Activated naive CD4-positive, alpha-beta T cell treated with anti-CD3 and anti-CD28 coated beads, Interleukin-2, amount 10 ng/mL, durations not matched to agents 7 days and 5 days (primary cell): ENCODE data around the gene MTG1.

Source experiments
- CTCF ChIA-PET: fragments of 350-600 bp; sonication (Branson Sonifier 250); formaldehyde crosslinking; loops from one replicate; lab custom pipeline; 2021; ENCODE audit warnings: antibody characterized with exemption; lab: Charles Lee
- DNase-seq: peaks from one replicate; pipeline ENCODE4 v3.0.0-alpha.2; 2020
- H3K27ac Mint-ChIP-seq: one replicate; pipeline ENCODE4 v1.8.0; 2021; ENCODE audit warnings: mild to moderate bottlenecking, moderate library complexity, mixed read lengths
- H3K27me3 Mint-ChIP-seq: one replicate; pipeline ENCODE4 v1.8.0; 2021; ENCODE audit warnings: mild to moderate bottlenecking, mixed read lengths
- H3K36me3 Mint-ChIP-seq: one replicate; pipeline ENCODE4 v1.8.0; 2021; ENCODE audit warnings: mixed read lengths
- H3K4me1 Mint-ChIP-seq: one replicate; pipeline ENCODE4 v1.8.0; 2021; ENCODE audit warnings: mixed read lengths
- H3K4me3 Mint-ChIP-seq: one replicate; pipeline ENCODE4 v1.8.0; 2021; ENCODE audit warnings: mild to moderate bottlenecking, moderate library complexity, mixed read lengths
- H3K9me3 Mint-ChIP-seq: one replicate; pipeline ENCODE4 v1.8.0; 2021; ENCODE audit warnings: mixed read lengths

The MTG1 gene

DNA sequence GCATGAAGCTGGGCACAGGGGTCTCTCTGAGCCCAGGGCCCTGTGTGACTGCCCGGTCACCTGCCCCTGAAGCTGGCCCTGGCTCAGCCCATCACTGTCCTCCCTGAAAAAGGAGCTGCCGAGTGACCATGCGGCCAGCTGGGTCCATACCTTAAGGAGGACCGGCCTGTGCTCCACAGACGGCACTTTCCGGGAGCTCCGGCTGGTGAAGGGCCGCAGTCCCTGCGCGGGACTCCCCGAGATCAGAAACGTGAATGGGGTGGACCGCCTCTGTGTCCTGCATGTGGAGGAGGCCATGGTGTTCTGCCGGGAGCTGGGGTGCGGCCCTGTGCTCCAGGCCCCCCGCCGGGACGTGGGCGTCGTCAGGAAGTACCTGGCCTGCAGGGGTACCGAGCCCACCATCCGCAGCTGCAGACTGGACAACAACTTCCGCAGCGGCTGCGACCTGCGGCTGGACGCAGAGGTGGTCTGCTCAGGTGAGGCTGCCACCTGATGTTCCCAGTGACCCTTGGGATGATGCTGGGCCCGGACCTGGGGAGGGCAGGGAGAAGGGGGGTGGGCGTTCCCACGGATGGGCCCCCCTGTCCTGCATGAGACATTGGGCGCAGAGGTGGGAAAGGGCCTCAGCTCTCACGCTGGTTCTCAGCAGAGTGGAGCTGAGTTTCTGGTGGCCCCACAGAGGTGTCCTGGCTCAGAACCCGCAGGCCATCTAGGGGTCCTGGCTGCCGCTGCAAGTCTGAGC is 63.3 kb downstream of the MTG1 start:
- Mint-ChIP-seq H3K27ac (no peak overlapping the region), H3K36me3 (no peaks in the 10 kb centered on the region), H3K4me1 (no peaks in the 10 kb centered on the region), H3K27me3 (no peaks in the 10 kb centered on the region), H3K9me3 (no peaks in the 10 kb centered on the region), H3K4me3 (no peak overlapping the region)
- DNase-seq, result no peak
- CTCF ChIA-PET, result no interaction called here

DNA sequence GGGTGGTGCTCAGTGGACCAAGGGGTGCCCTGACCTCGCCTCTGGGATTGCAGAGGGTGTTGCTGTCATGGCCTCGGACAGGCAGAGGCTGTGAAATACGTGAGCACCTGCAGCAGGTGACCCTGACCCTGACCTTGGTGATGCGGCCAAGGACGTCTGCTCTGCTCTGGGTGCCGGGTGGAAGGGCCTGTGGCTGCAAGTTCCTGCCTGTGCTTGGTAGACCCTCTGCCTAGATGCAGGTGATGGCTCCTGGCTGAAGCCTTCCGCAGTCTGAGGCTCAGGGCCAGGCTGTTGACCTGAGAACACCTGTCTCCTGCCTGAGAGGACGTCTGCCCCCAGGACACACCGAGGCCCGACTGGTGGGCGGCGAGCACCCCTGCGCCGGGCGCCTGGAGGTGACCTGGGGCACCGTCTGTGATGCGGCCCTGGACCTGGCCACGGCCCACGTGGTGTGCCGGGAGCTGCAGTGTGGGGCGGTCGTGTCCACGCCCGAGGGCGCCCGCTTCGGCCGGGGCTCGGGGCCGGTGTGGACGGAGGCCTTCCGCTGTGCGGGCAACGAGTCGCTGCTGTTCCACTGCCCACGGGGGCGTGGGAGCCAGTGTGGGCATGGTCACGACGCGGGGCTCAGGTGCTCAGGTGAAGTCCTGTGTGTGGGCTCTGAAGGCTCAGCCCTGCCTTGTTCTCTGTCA is 64.2 kb downstream of the MTG1 start:
- Mint-ChIP-seq H3K36me3 (no peaks in the 10 kb centered on the region), H3K4me3 (no peak overlapping the region), H3K27me3 (no peaks in the 10 kb centered on the region), H3K4me1 (no peaks in the 10 kb centered on the region), H3K9me3 (no peaks in the 10 kb centered on the region), H3K27ac (no peak overlapping the region)
- CTCF ChIA-PET, result no interaction called here
- DNase-seq, result no peak

DNA sequence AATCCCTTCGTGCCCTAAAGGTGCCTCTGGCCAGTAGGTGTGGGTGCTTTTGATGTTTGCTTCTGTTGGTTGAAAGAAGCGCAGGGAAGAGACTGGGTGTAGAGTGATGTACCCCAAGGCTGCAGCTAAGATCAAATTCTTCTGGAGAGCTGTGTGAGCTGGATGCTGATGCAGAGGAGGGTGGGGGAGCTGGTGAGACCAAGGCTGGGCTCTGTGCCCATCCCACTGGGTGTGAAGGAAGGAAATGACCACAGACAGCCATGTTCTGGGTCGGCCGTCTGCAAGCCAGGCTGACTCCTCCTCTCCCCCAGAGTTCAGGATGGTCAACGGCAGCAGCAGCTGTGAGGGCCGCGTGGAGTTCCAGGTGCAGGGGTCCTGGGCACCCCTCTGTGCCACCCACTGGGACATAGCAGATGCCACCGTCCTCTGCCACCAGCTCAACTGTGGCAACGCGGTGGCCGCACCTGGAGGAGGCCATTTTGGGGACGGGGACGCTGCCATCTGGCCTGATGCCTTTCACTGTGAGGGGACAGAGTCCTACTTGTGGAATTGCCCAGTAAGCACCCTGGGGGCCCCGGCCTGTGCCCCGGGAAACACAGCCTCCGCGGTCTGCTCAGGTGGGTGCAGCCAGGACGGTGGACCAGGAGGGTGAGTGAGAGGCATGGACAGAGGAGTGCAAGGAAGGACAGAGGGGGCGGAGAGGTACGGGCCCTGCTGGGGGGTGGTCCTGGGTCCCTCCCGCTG is 64.9 kb downstream of the MTG1 start:
- DNase-seq, result no peak
- no peaks in the 10 kb centered on the region for H3K27me3 Mint-ChIP-seq
- no peaks in the 10 kb centered on the region for H3K4me1 Mint-ChIP-seq

DNA sequence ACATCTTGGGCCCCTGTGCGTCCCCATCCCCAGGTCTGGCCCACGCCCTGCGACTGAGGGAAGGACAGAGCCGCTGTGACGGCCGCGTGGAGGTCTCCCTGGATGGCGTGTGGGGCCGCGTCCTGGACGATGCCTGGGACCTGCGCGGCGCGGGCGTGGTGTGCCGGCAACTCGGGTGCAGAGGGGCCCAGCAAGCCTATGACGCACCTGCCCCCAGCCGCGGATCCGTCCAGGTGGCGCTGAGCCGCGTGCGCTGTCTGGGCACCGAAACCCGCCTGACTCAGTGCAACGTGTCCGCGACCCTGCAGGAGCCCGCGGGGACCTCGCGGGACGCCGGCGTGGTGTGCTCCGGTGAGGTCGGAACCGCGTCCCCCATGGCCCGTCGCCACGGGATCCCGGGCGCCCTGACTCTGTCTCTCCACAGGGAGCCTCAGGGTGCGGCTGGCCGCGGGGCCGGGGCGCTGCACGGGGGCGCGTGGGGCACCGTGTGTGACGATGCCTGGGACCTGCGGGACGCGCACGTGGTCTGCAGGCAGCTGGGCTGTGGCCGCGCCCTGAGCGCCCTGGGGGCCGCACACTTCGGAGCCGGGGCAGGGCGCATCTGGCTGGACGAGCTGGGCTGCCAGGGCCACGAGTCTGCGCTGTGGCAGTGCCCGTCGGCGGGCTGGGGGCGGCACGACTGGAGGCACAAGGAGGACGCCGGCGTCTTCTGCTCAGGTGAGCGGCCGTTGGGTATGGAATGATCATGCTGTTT is 65.7 kb downstream of the MTG1 start:
- Mint-ChIP-seq H3K4me3 (no peak overlapping the region), H3K36me3 (no peaks in the 10 kb centered on the region), H3K9me3 (no peaks in the 10 kb centered on the region), H3K27ac (no peak overlapping the region), H3K4me1 (no peaks in the 10 kb centered on the region), H3K27me3 (peaks cover 3% of the 10 kb centered on the region)
- DNase-seq, result no peak
- CTCF ChIA-PET, result no interaction called here

More for the DNA sequence above, 64.9 kb downstream of the MTG1 start:
- Mint-ChIP-seq H3K36me3 (no peaks in the 10 kb centered on the region), H3K9me3 (no peaks in the 10 kb centered on the region), H3K27ac (no peak overlapping the region), H3K4me3 (no peak overlapping the region)
- CTCF ChIA-PET, result no interaction called here

DNA sequence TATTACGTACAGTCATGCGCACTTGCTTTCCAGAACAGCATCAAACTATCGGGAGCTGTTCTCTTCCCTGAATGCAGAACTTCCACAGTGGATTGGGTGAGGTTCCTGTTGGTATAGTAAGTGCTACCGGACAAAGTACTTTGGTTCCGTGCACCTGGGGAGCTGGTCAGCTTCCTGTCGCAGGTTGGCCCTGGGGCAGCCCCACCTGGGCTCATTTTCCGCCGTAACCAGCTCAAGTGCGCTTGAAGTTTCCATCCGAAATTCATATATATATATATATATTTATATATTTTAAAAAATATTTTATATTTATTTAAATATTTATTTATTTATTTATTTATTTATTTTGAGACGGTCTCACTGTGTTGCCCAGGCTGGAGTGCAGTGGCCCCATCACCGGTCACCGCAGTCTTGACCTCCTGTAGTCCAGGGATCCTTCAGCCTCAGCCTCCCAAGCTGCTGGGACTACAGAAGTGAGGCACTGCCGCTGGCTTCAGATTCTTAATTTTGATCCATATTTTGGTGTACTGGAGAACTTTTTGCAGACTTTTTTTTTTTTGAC is 66.3 kb downstream of the MTG1 start:
- Mint-ChIP-seq H3K4me3 (no peak overlapping the region), H3K4me1 (no peaks in the 10 kb centered on the region), H3K9me3 (no peaks in the 10 kb centered on the region), H3K27me3 (peaks cover 7% of the 10 kb centered on the region), H3K36me3 (no peaks in the 10 kb centered on the region), H3K27ac (no peak overlapping the region)
- DNase-seq, result no peak
- CTCF ChIA-PET, result no interaction called here

DNA sequence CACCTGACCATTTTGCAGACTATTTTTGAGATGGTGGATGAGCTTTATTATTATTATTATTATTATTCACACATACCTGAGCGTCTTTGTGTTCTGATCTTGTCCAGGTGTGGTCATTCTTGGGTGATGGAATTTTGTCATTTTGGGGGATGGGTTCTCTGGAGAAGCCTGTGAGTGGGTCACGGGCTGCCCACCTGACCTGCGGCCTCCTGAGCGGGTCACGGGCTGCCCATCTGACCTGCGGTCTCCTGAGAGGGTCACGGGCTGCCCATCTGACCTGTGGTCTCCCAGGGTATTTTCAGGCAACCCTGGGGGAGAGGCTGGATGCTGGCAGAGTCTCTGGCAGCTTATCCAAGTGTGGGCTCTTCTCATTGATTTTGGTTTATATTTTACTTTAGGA is 67.1 kb downstream of the MTG1 start:
- Mint-ChIP-seq H3K9me3 (no peaks in the 10 kb centered on the region), H3K4me3 (no peak overlapping the region), H3K27me3 (peaks cover 10% of the 10 kb centered on the region), H3K27ac (no peak overlapping the region), H3K36me3 (no peaks in the 10 kb centered on the region), H3K4me1 (no peaks in the 10 kb centered on the region)
- DNase-seq, result no peak
- CTCF ChIA-PET, result no interaction called here

DNA sequence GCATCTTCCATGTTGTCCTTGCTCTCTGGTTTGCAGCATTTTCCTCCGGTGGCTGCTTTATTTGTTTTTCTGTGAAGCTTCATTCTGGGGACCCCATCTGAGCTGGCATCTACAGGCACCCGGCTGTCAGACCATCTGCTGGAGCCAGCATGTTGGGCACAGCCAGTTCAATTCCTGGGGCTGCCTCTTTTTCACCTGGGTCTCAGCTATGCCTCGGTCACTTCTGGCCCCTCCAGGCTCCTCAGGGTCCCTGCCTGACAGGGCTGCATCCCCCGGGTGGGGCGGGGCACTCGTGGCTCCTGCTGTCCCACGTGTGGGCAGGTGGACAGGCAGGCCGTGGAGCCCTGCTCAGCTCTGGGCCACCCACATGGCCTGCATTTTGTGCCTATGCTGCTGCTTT is 67.9 kb downstream of the MTG1 start:
- Mint-ChIP-seq H3K9me3 (no peaks in the 10 kb centered on the region), H3K27me3 (peaks cover 12% of the 10 kb centered on the region), H3K36me3 (no peaks in the 10 kb centered on the region), H3K27ac (no peak overlapping the region), H3K4me3 (no peak overlapping the region), H3K4me1 (no peaks in the 10 kb centered on the region)
- CTCF ChIA-PET, result no interaction called here
- DNase-seq, result peak; percentile 17

DNA sequence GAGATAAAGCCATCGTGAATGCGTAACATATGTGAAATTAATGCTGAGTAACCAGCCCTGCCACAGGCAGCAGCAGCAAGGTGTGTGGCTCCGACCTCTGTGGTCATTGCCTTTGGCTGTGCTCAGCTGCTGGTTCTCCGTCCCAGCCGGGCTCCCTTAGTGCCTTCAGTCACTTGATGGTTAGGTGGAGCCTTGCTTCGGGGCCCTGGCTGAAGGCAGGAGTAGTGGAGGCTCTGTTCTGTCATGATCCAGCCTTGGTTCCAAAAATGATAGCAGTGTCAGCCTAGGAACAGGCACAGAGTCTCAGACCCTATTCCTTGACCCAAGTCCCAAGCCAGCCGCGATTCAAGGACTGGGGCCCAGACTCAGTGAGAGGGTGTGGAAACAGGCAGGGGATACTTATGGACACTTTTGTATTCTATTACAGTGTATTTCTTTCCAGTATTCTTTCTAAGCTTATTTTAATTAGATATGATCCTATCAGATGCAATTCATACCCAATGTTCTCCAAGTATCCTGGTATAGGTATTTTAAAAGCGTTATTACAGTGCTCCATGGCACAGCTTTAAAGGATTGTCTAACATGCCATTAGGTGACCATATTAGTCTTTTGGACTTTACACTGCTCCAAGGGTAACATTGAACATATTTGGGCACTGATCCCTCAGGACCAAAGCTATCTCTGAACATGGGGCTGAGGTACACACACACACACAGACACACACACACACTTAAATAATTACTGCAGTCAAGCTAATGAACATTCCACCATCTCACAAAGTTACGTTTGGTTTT is 68.8 kb downstream of the MTG1 start:
- DNase-seq, result no peak
- CTCF ChIA-PET, result interaction anchor here (1.1 kb wide), 1 partner anchor 12 kb away, joined by 3 read pairs; no protein-coding TSS in a partner anchor

DNA sequence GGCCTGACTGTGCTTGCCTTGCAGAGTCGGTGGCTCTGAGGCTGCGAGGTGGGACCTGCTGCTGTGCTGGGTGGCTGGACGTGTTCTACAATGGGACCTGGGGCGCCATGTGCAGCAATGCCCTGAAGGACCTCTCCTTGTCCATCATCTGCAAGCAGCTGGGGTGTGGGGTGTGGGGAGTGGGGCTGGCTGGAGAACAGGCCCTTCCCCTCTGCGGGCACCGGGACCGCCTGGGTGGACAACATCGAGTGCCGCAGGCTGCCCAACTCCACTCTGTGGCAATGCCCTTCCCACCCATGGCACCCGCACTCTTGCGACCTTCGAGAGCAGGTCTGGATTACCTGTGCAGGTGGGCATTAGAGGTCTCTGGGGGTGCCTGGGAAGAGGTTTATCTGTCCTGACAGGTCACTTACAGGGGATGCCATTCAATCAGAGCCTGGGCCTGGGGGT is 70.7 kb downstream of the MTG1 start:
- DNase-seq, result no peak
- H3K36me3 Mint-ChIP-seq, result no peaks in the 10 kb centered on the region
- peaks cover 19% of the 10 kb centered on the region for H3K27me3 Mint-ChIP-seq
- no peak overlapping the region for H3K4me3 Mint-ChIP-seq
- CTCF ChIA-PET, result interaction anchor here (1.0 kb wide), 1 partner anchor 26 kb away, joined by 4 read pairs; no protein-coding TSS in a partner anchor
- H3K27ac Mint-ChIP-seq, result no peak overlapping the region
- no peaks in the 10 kb centered on the region for H3K9me3 Mint-ChIP-seq
- H3K4me1 Mint-ChIP-seq, result no peaks in the 10 kb centered on the region

More for the DNA sequence above, 68.8 kb downstream of the MTG1 start:
- H3K27me3 Mint-ChIP-seq, result peaks cover 19% of the 10 kb centered on the region
- no peaks in the 10 kb centered on the region for H3K36me3 Mint-ChIP-seq
- H3K9me3 Mint-ChIP-seq, result no peaks in the 10 kb centered on the region
- no peak overlapping the region for H3K27ac Mint-ChIP-seq
- H3K4me1 Mint-ChIP-seq, result no peaks in the 10 kb centered on the region
- H3K4me3 Mint-ChIP-seq, result no peak overlapping the region

DNA sequence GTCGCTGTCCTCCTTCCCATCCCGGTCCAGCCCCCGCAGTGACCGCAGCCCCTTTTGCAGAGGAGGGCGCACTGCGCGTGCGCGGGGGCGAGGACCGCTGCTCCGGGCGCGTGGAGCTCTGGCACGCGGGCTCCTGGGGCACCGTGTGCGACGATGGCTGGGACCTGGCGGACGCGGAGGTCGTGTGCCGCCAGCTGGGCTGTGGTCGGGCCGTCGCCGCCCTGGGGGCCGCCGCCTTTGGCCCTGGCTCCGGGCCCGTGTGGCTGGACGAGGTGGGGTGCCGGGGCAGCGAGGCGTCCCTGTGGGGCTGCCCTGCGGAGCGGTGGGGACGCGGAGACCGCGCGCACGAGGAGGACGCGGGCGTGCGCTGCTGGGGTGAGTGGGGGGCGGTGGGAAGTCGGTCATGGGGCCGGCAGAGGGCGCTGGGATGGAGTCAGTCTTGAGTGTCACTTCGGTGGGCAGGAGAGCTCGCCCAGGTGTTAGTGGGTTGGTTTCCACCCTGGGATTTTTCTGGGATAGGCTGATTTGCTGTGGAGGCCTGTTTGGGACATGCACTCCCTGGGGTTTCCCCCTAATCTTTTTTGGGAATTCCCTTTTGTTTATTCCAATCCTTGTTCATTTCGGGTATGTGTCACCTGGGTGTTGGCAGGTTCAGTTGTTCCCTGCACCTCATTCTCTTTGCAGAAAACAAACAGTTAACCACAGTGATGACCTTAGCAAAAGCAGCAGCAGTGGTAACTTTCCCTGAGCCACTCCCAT is 71.4 kb downstream of the MTG1 start:
- no peak overlapping the region for H3K27ac Mint-ChIP-seq
- CTCF ChIA-PET, result no interaction called here
- no peaks in the 10 kb centered on the region for H3K4me1 Mint-ChIP-seq
- H3K9me3 Mint-ChIP-seq, result no peaks in the 10 kb centered on the region
- no peak overlapping the region for H3K4me3 Mint-ChIP-seq
- DNase-seq, result no peak
- H3K27me3 Mint-ChIP-seq, result peaks cover 19% of the 10 kb centered on the region
- no peaks in the 10 kb centered on the region for H3K36me3 Mint-ChIP-seq

DNA sequence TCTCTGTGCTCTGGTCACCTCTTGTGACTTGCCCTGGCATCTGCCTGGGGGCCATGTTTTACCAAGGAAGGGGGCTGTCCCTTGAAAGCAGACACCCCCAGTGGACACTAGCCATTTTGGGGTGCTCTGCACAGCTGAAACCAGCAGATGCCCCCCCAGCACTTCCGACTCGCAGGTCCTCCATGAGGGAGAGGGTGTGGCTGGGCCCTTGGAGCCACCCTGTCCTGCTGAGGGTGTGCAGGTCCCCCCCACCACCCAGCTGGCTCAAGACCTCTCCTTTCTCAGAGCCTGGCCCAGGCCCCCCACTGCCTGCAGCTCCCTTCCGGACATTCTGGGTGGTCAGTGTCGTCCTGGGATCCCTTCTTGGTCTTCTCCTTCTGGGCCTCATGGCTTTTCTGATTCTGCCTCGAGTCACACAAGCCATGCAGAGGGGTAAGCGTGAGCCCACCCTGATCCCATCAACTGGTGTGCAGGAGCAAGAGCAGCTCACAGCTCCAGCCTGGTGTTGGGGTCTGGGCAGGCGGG is 72.1 kb downstream of the MTG1 start:
- Mint-ChIP-seq H3K27me3 (peaks cover 19% of the 10 kb centered on the region), H3K4me1 (no peaks in the 10 kb centered on the region), H3K4me3 (no peak overlapping the region), H3K9me3 (no peaks in the 10 kb centered on the region), H3K27ac (no peak overlapping the region), H3K36me3 (no peaks in the 10 kb centered on the region)
- CTCF ChIA-PET, result no interaction called here
- DNase-seq, result no peak

DNA sequence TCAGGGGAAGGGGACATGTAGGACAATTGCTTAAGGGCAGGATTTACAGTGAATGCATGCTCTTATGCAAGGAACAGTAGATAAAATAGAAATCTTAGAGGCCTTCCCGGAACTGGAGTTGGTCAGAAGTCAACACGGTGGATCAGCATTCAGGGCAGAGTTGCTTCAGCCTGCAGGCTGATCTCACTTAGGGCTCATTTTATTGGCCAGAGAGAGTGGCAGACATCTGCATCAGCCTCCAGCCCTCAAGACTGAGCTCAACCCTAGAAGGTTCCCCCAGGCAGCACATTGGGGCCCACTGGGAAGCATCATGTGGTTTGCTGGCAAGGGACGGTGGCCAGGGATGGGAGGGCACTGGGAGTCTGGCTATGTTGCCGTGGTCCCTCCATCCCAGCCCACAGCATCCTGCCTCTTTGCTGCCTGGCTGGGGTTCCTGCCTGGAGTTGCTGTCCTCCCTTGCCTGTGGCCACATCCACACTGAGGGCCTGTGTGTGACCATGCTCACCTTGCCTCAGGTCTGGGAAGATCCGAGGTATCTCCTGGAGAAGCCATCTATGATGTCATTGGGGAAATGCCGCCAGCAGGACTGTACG is 72.8 kb downstream of the MTG1 start:
- Mint-ChIP-seq H3K36me3 (no peaks in the 10 kb centered on the region), H3K27me3 (peaks cover 19% of the 10 kb centered on the region), H3K9me3 (no peaks in the 10 kb centered on the region), H3K27ac (no peak overlapping the region), H3K4me3 (no peak overlapping the region), H3K4me1 (no peaks in the 10 kb centered on the region)
- CTCF ChIA-PET, result no interaction called here
- DNase-seq, result no peak
